Endothelial cell (in vitro differentiated cells): ENCODE results near the gene CA9. TPM values are rescaled to one million over a fixed set of nuclear protein-coding genes. Genes with fewer than 3 reads are reported as not detected.

ENCODE experiments used
- DNase-seq: peaks from one replicate; pipeline ENCODE4 v3.0.0; 2021; ENCODE audit warnings: low spot score
- H3K27ac Mint-ChIP-seq: one replicate; pipeline ENCODE4 v1.8.0; 2021; ENCODE audit warnings: mixed read lengths, inconsistent platforms; ENCODE audit not compliant: unreplicated experiment
- H3K27me3 Mint-ChIP-seq: one replicate; pipeline ENCODE4 v1.8.0; 2021; ENCODE audit warnings: mild to moderate bottlenecking, moderate library complexity, mixed read lengths, inconsistent platforms; ENCODE audit not compliant: unreplicated experiment
- H3K36me3 Mint-ChIP-seq: one replicate; pipeline ENCODE4 v1.8.0; 2021; ENCODE audit warnings: mild to moderate bottlenecking, low read depth, mixed read lengths, inconsistent platforms; ENCODE audit not compliant: unreplicated experiment
- H3K4me1 Mint-ChIP-seq: one replicate; pipeline ENCODE4 v1.8.0; 2021; ENCODE audit warnings: mild to moderate bottlenecking, mixed read lengths, inconsistent platforms; ENCODE audit not compliant: unreplicated experiment
- H3K4me3 Mint-ChIP-seq: one replicate; pipeline ENCODE4 v1.8.0; 2021; ENCODE audit warnings: mild to moderate bottlenecking, mixed read lengths, inconsistent platforms; ENCODE audit not compliant: unreplicated experiment
- H3K9me3 Mint-ChIP-seq: one replicate; pipeline ENCODE4 v1.8.0; 2021; ENCODE audit warnings: mixed read lengths, inconsistent platforms; ENCODE audit not compliant: unreplicated experiment
- CTCF ChIP-seq: fragments of 200-600 bp; sonication (generic); IDR thresholded peaks from one replicate; pipeline ENCODE4 v1.5.0; 2021; ENCODE audit warnings: antibody characterized with exemption; ENCODE audit not compliant: unreplicated experiment
- total RNA-seq: library from RNA; stranded (reverse); fragmentation: NEBNext Ultra II Directional; extraction: Animal tissue kit (Norgen Biotek cat#: 25700); gene quantifications from one replicate; pipeline ENCODE4 v1.2.1, GENCODE V29; 2021; ENCODE audit not compliant: unreplicated experiment

The CA9 gene
- total RNA-seq, 1 donor from 2014 or later, result 1.5 TPM

GRCh38 chr9:35711501-35712428, 38.0 kb downstream of the CA9 start:
- H3K27ac Mint-ChIP-seq, result no peak overlapping the region
- H3K9me3 Mint-ChIP-seq, result no peaks in the 10 kb centered on the region
- H3K4me1 Mint-ChIP-seq, result no peaks in the 10 kb centered on the region
- H3K27me3 Mint-ChIP-seq, result peaks cover 3% of the 10 kb centered on the region
- TF ChIP-seq CTCF, result no peak
- no peak for DNase-seq
- peaks cover 85% of the 10 kb centered on the region for H3K36me3 Mint-ChIP-seq
- peak overlapping the region; percentile 12 for H3K4me3 Mint-ChIP-seq

GRCh38 chr9:35712762-35713400, 39.2 kb downstream of the CA9 start:
- H3K4me3 Mint-ChIP-seq, result no peak overlapping the region
- H3K36me3 Mint-ChIP-seq, result peaks cover 82% of the 10 kb centered on the region
- no peaks in the 10 kb centered on the region for H3K9me3 Mint-ChIP-seq
- H3K27ac Mint-ChIP-seq, result no peak overlapping the region
- TF ChIP-seq CTCF, result no peak
- no peak for DNase-seq
- no peaks in the 10 kb centered on the region for H3K27me3 Mint-ChIP-seq
- no peaks in the 10 kb centered on the region for H3K4me1 Mint-ChIP-seq

GRCh38 chr9:35713578-35713977, 39.9 kb downstream of the CA9 start:
- H3K4me1 Mint-ChIP-seq, result no peaks in the 10 kb centered on the region
- H3K36me3 Mint-ChIP-seq, result peaks cover 82% of the 10 kb centered on the region
- TF ChIP-seq CTCF, result no peak
- DNase-seq, result no peak
- no peaks in the 10 kb centered on the region for H3K9me3 Mint-ChIP-seq
- H3K27me3 Mint-ChIP-seq, result peaks cover 2% of the 10 kb centered on the region
- H3K4me3 Mint-ChIP-seq, result no peak overlapping the region
- peak overlapping the region; percentile 9 for H3K27ac Mint-ChIP-seq

GRCh38 chr9:35714123-35714522, 40.4 kb downstream of the CA9 start:
- peaks cover 2% of the 10 kb centered on the region for H3K27me3 Mint-ChIP-seq
- H3K36me3 Mint-ChIP-seq, result peaks cover 81% of the 10 kb centered on the region
- peak overlapping the region; percentile 9 for H3K27ac Mint-ChIP-seq

More at GRCh38 chr9:35714123-35714522, 40.4 kb downstream of the CA9 start:
- H3K9me3 Mint-ChIP-seq, result no peaks in the 10 kb centered on the region
- H3K4me1 Mint-ChIP-seq, result no peaks in the 10 kb centered on the region
- TF ChIP-seq CTCF, result no peak
- no peak for DNase-seq
- H3K4me3 Mint-ChIP-seq, result peak overlapping the region; percentile 65
